ENCODE measurements around the gene MPP2.

The MPP2 gene

DNA sequence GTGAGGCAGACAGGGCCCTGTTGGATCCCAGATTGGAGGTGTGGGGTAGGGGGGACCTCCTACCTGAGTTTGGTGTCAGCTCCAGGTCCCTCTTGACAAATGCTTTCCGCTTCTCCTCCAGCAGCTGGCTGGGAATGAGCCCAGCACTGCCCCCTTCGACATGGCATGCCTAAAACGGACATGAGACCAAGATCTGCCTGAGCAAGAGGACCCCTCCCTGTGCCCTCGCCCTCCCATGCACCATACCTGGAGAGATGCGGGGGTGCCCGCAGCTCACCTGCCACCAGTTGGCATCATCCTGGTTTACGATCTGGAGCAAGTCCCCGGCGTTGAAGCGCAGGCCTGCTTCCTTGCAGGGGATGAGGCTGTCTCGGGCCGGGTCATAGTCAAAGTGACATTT lies 26.2 kb downstream of the MPP2 start:
- H3K36me3 ChIP-seq (ENCODE audit: control insufficient read depth, low read length), result no peaks in the 10 kb centered on the region
- no peaks in the 10 kb centered on the region for H3K27me3 ChIP-seq (ENCODE audit: control insufficient read depth, low read length)
- H3K27ac ChIP-seq (ENCODE audit: low read depth, low read length), result no peak overlapping the region
- H3K4me3 ChIP-seq (ENCODE audit: low read length), result no peak overlapping the region
- H3K9me2 ChIP-seq (replicated peaks; ENCODE audit: control insufficient read depth, low read length), result no peaks in the 10 kb centered on the region
- H3K4me2 ChIP-seq (ENCODE audit: low read length), result no peak overlapping the region
- no peaks in the 10 kb centered on the region for H3K4me1 ChIP-seq (ENCODE audit: control insufficient read depth, low read length)
- H3K9me3 ChIP-seq (ENCODE audit: control insufficient read depth, insufficient read depth, low read length), result no peaks in the 10 kb centered on the region
- no peak for TF ChIP-seq EZH2phosphoT487 (IDR thresholded peaks at IDR 0.05; ENCODE audit: borderline replicate concordance, low read length)
- TF ChIP-seq, protein P1, sequence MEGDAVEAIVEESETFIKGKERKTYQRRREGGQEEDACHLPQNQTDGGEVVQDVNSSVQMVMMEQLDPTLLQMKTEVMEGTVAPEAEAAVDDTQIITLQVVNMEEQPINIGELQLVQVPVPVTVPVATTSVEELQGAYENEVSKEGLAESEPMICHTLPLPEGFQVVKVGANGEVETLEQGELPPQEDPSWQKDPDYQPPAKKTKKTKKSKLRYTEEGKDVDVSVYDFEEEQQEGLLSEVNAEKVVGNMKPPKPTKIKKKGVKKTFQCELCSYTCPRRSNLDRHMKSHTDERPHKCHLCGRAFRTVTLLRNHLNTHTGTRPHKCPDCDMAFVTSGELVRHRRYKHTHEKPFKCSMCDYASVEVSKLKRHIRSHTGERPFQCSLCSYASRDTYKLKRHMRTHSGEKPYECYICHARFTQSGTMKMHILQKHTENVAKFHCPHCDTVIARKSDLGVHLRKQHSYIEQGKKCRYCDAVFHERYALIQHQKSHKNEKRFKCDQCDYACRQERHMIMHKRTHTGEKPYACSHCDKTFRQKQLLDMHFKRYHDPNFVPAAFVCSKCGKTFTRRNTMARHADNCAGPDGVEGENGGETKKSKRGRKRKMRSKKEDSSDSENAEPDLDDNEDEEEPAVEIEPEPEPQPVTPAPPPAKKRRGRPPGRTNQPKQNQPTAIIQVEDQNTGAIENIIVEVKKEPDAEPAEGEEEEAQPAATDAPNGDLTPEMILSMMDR (IDR thresholded peaks at IDR 0.05; ENCODE audit: low read depth, low read length, poor library complexity, severe bottlenecking), result no peak
- no peaks in the 10 kb centered on the region for H4K20me1 ChIP-seq (ENCODE audit: control insufficient read depth, insufficient read depth, low read depth, low read length)
- no peaks in the 10 kb centered on the region for H3K79me2 ChIP-seq (ENCODE audit: control insufficient read depth, low read length)
- no peaks in the 10 kb centered on the region for H3F3A ChIP-seq (ENCODE audit: control insufficient read depth, insufficient read depth)

DNA sequence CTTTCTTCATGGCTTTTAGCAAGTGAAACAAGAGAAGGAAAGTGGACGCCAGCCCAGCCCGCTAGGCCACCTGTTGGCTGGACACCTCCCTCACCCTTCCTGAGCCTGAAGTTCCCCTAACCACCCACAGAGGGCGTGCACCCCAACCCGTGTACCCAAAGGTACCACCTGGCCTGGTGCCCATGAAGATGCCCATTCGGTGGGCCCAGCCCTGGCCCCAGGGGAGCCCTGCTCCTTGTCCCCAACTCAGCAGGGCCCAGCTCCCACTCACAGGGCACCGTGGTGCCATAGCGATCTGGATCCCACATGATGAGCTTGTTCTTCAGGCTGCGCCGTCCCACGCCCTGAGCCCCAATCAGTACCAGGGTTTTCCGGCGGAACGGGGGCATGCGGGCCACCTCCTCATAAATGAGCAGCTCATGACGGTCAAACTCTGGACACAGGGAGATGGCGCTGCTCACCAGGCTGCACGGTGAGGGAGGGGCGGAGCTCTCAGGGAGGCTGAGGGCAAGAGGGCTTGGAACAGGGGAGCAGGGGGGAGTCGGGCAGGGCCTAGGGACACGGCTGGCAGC lies 26.8 kb downstream of the MPP2 start:
- Histone ChIP-seq H3K4me2 (ENCODE audit: low read length) (no peak overlapping the region), H3K4me3 (ENCODE audit: low read length) (no peak overlapping the region)
- TF ChIP-seq EZH2phosphoT487 (IDR thresholded peaks at IDR 0.05; ENCODE audit: borderline replicate concordance, low read length), result no peak
- TF ChIP-seq, protein P1 (IDR thresholded peaks at IDR 0.05; ENCODE audit: low read depth, low read length, poor library complexity, severe bottlenecking), result peak; percentile 94

DNA sequence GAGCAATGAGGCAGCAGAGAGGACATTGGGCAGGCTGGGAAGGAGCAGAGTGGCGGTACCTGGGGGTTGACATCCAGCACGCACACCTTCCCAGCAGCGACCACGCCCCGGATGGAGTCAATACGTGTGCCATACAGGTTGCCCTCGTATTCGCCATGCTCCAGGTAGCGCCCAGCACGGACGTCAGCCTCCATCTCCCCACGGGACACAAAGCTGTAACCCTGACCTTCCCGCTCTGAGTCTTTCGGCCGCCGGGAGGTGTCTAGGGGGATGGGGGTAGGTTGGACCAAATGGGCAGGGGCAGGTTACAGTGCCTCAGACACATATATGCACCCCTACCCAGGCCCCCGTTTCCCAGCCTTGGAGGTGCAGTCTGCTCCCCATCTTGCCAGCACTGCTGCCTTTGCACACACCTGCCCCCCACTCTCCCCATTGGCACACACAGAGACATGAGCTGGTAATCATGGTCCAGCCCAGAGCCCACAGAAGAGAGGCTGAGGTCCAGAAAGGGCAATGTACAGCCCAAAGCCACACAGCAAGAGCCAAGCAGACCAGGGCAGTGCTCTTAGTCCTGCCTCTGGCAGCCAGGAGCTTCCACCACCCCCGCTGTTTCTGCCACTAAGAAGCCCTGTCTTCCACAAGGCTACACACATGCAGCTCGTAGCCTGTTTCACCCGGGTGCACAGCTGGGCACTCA lies 27.5 kb downstream of the MPP2 start:
- no peaks in the 10 kb centered on the region for H3K9me3 ChIP-seq (ENCODE audit: control insufficient read depth, insufficient read depth, low read length)
- no peaks in the 10 kb centered on the region for H3K27me3 ChIP-seq (ENCODE audit: control insufficient read depth, low read length)
- H3K4me2 ChIP-seq (ENCODE audit: low read length), result no peak overlapping the region
- TF ChIP-seq EZH2phosphoT487 (IDR thresholded peaks at IDR 0.05; ENCODE audit: borderline replicate concordance, low read length), result no peak
- TF ChIP-seq, protein P1 (IDR thresholded peaks at IDR 0.05; ENCODE audit: low read depth, low read length, poor library complexity, severe bottlenecking), result no peak
- no peaks in the 10 kb centered on the region for H3K9me2 ChIP-seq (replicated peaks; ENCODE audit: control insufficient read depth, low read length)
- H3K79me2 ChIP-seq (ENCODE audit: control insufficient read depth, low read length), result no peaks in the 10 kb centered on the region
- no peak overlapping the region for H3K4me3 ChIP-seq (ENCODE audit: low read length)
- H3K4me1 ChIP-seq (ENCODE audit: control insufficient read depth, low read length), result no peaks in the 10 kb centered on the region
- H3F3A ChIP-seq (ENCODE audit: control insufficient read depth, insufficient read depth), result no peaks in the 10 kb centered on the region
- no peak overlapping the region for H3K27ac ChIP-seq (ENCODE audit: low read depth, low read length)
- no peaks in the 10 kb centered on the region for H3K36me3 ChIP-seq (ENCODE audit: control insufficient read depth, low read length)
- H4K20me1 ChIP-seq (ENCODE audit: control insufficient read depth, insufficient read depth, low read depth, low read length), result no peaks in the 10 kb centered on the region

More for the DNA sequence above, 26.8 kb downstream of the MPP2 start:
- no peaks in the 10 kb centered on the region for H3K9me3 ChIP-seq (ENCODE audit: control insufficient read depth, insufficient read depth, low read length)
- H3K36me3 ChIP-seq (ENCODE audit: control insufficient read depth, low read length), result no peaks in the 10 kb centered on the region
- H3K79me2 ChIP-seq (ENCODE audit: control insufficient read depth, low read length), result no peaks in the 10 kb centered on the region
- H3K27me3 ChIP-seq (ENCODE audit: control insufficient read depth, low read length), result no peaks in the 10 kb centered on the region
- no peak overlapping the region for H3K27ac ChIP-seq (ENCODE audit: low read depth, low read length)
- no peaks in the 10 kb centered on the region for H3K4me1 ChIP-seq (ENCODE audit: control insufficient read depth, low read length)
- H3K9me2 ChIP-seq (replicated peaks; ENCODE audit: control insufficient read depth, low read length), result no peaks in the 10 kb centered on the region
- H4K20me1 ChIP-seq (ENCODE audit: control insufficient read depth, insufficient read depth, low read depth, low read length), result no peaks in the 10 kb centered on the region
- no peaks in the 10 kb centered on the region for H3F3A ChIP-seq (ENCODE audit: control insufficient read depth, insufficient read depth)
